Fibroblast of lung (primary cell): Measurements from ENCODE around the gene FKBP9. TPM values are rescaled to one million over a fixed set of nuclear protein-coding genes. Genes with fewer than 3 reads are reported as not detected.
A peak's percentile ranks its signal among the peaks of the same experiment; 100 is the strongest.

Experiments
- DNase-seq, 2 donors: peaks; one replicate each; pipeline versions ENCODE4 v3.0.0 to v3.0.0-alpha.2; 2010; ENCODE audit warnings: low read depth in 2 of 2
- H2AFZ ChIP-seq: 2 replicates; pipeline ENCODE4 v1.5.1; 2012; ENCODE audit warnings: low read length, control low read depth, inconsistent platforms
- H3K27ac ChIP-seq: 2 replicates; pipeline ENCODE4 v1.5.1; 2011; ENCODE audit warnings: low read length, control low read depth; ENCODE audit not compliant: insufficient read depth
- H3K27me3 ChIP-seq: 2 replicates; pipeline ENCODE4 v1.5.1; 2011; ENCODE audit warnings: mild to moderate bottlenecking, low read length; ENCODE audit not compliant: control insufficient read depth, insufficient read depth
- H3K36me3 ChIP-seq: 2 replicates; pipeline ENCODE4 v1.5.1; 2011; ENCODE audit warnings: low read length; ENCODE audit not compliant: control insufficient read depth, insufficient read depth
- H3K4me1 ChIP-seq: 2 replicates; pipeline ENCODE4 v1.5.1; 2011; ENCODE audit warnings: low read length; ENCODE audit not compliant: control insufficient read depth, insufficient read depth; ENCODE audit errors: extremely low read depth
- H3K4me2 ChIP-seq: 2 replicates; pipeline ENCODE4 v1.5.1; 2011; ENCODE audit warnings: low read length, control low read depth; ENCODE audit not compliant: insufficient read depth; ENCODE audit errors: extremely low read depth
- H3K4me3 ChIP-seq, 4 experiments: fragments of 200-600 bp in 1 of 4; sonication (generic) in 1 of 4; replicated peaks in 1 of 4; 2 replicates each; pipeline ENCODE4 v1.5.1; 2011 to 2016; ENCODE audit warnings: low read length in 4 of 4, low read depth in 3 of 4, mild to moderate bottlenecking in 3 of 4, control low read depth in 2 of 4, inconsistent platforms in 1 of 4, mixed read lengths in 1 of 4; ENCODE audit not compliant: insufficient read depth in 1 of 4; ENCODE audit errors: control extremely low read depth in 1 of 4
- H3K79me2 ChIP-seq: 2 replicates; pipeline ENCODE4 v1.5.1; 2012; ENCODE audit warnings: mild to moderate bottlenecking, low read length, inconsistent platforms; ENCODE audit not compliant: control insufficient read depth, insufficient read depth
- H3K9ac ChIP-seq: 2 replicates; pipeline ENCODE4 v1.5.1; 2011; ENCODE audit warnings: mild to moderate bottlenecking, low read length, control low read depth; ENCODE audit not compliant: insufficient read depth
- H3K9me3 ChIP-seq: 2 replicates; pipeline ENCODE4 v1.5.1; 2012; ENCODE audit warnings: low read depth, low read length; ENCODE audit not compliant: control insufficient read depth, insufficient read depth
- H4K20me1 ChIP-seq: 2 replicates; pipeline ENCODE4 v1.5.1; 2011; ENCODE audit warnings: low read length; ENCODE audit not compliant: control insufficient read depth, insufficient read depth; ENCODE audit errors: extremely low read depth
- CTCF ChIP-seq, 2 donors: IDR thresholded peaks in 1 of 2; conservative IDR thresholded peaks in 1 of 2; 1 replicate in 1 of 2; 2 replicates in 1 of 2; pipeline ENCODE4 v1.5.1; 2011 to 2012; ENCODE audit warnings: low read length in 2 of 2, control low read depth in 1 of 2, inconsistent platforms in 1 of 2, low read depth in 1 of 2, mild to moderate bottlenecking in 1 of 2
- EZH2 ChIP-seq: IDR thresholded peaks from 2 replicates; pipeline ENCODE4 v1.5.1; 2012; ENCODE audit warnings: low read length, control low read depth, mild to moderate bottlenecking; ENCODE audit errors: missing control alignments
- polyA plus RNA-seq, 2 donors: library from polyadenylated mRNA; depleted of rRNA in 1 of 2; stranded (reverse) in 1 of 2; unstranded in 1 of 2; fragments of >200 nt; gene quantifications; 2 replicates each; pipeline ENCODE4 v1.2.1, GENCODE V29; 2011 to 2012; ENCODE audit warnings: missing spikeins in 1 of 2
- total RNA-seq: library from RNA; depleted of rRNA; stranded (reverse); fragments of >200 nt; gene quantifications from 2 replicates; pipeline ENCODE4 v1.2.1, GENCODE V29; 2014

FKBP9 gene
- total and polyA plus RNA-seq, 2 donors (not counting 1 experiment from before 2014, with no cell fraction given) = 230 to 242 TPM

- H3K4me3 ChIP-seq = no peak overlapping the region
- TF ChIP-seq CTCF (conservative IDR thresholded peaks at IDR 0.05 in 1 of 2, IDR thresholded peaks at IDR 0.05 in 1 of 2; ENCODE audit: low read depth in 1 of 2, low read length in 2 of 2) = no peak
- no peak for TF ChIP-seq EZH2
- H3K36me3 ChIP-seq = no peaks in the 10 kb centered on the region
- peak overlapping the region; percentile 25 for H3K4me2 ChIP-seq
- no peak overlapping the region for H3K9ac ChIP-seq
- peak; percentile 23 to 78 for DNase-seq
- peaks cover 8% of the 10 kb centered on the region for H3K4me1 ChIP-seq
- H3K27ac ChIP-seq = peak overlapping the region; percentile 14
- H3K27me3 ChIP-seq = no peaks in the 10 kb centered on the region
- H3K79me2 ChIP-seq = peaks cover 50% of the 10 kb centered on the region
- no peaks in the 10 kb centered on the region for H3K9me3 ChIP-seq
- H2AFZ ChIP-seq = no peak overlapping the region
- H4K20me1 ChIP-seq = no peaks in the 10 kb centered on the region
Observed at GRCh38 chr7:32937344-32938174, 19.7 kb upstream of the FKBP9 start.

- no peaks in the 10 kb centered on the region for H4K20me1 ChIP-seq
- no peak for DNase-seq
- H3K4me1 ChIP-seq = peaks cover 6% of the 10 kb centered on the region
- H3K9ac ChIP-seq = peak overlapping the region; percentile 23
- H3K4me3 ChIP-seq = peak overlapping the region; percentile 77 to 93 (median 88)
- peak overlapping the region; percentile 99 for H3K4me2 ChIP-seq
- H3K27me3 ChIP-seq = no peaks in the 10 kb centered on the region
- H3K27ac ChIP-seq = peak overlapping the region; percentile 76
- TF ChIP-seq EZH2 (no peak), CTCF (conservative IDR thresholded peaks at IDR 0.05 in 1 of 2, IDR thresholded peaks at IDR 0.05 in 1 of 2; ENCODE audit: low read depth in 1 of 2, low read length in 2 of 2) (no peak)
- peaks cover 44% of the 10 kb centered on the region for H3K79me2 ChIP-seq
- no peaks in the 10 kb centered on the region for H3K36me3 ChIP-seq
- no peaks in the 10 kb centered on the region for H3K9me3 ChIP-seq
- no peak overlapping the region for H2AFZ ChIP-seq
Observed at GRCh38 chr7:32941181-32941580, 16.1 kb upstream of the FKBP9 start.

GRCh38 chr7:32941681-32942414, 15.4 kb upstream of the FKBP9 start:
- Histone ChIP-seq H3K4me2 (peak overlapping the region; percentile 99), H3K9ac (peak overlapping the region; percentile 80), H3K36me3 (no peaks in the 10 kb centered on the region), H3K27ac (peak overlapping the region; percentile 76), H3K9me3 (no peaks in the 10 kb centered on the region), H3K27me3 (no peaks in the 10 kb centered on the region), H2AFZ (peak overlapping the region; percentile 90), H3K4me1 (peaks cover 6% of the 10 kb centered on the region), H4K20me1 (no peaks in the 10 kb centered on the region), H3K79me2 (peaks cover 38% of the 10 kb centered on the region), H3K4me3 (peak overlapping the region; percentile 77 to 93 (median 88))
- no peak for TF ChIP-seq CTCF (conservative IDR thresholded peaks at IDR 0.05 in 1 of 2, IDR thresholded peaks at IDR 0.05 in 1 of 2; ENCODE audit: low read depth in 1 of 2, low read length in 2 of 2)
- TF ChIP-seq EZH2 = no peak
- no peak for DNase-seq
